H1 (cell line): ENCODE data around the gene TUBGCP6. TPM values are rescaled to one million over a fixed set of nuclear protein-coding genes. Genes with fewer than 3 reads are reported as not detected.

Source experiments
- CTCF ChIA-PET: fragments of 300-600 bp; sonication (Branson Sonifier 250); formaldehyde crosslinking; loops from one replicate; lab custom pipeline; 2021; ENCODE audit not compliant: partially characterized antibody; lab: Charles Lee
- POLR2A ChIA-PET: fragments of 300-600 bp; sonication (Branson Sonifier 250); formaldehyde crosslinking; loops from one replicate; lab custom pipeline; 2021; ENCODE audit warnings: inconsistent platforms; ENCODE audit not compliant: partially characterized antibody; lab: Charles Lee
- DNase-seq, 2 experiments: peaks; one replicate each; pipeline versions ENCODE4 v3.0.0 to v3.0.0-alpha.2; 2010 to 2022; ENCODE audit warnings: low spot score in 2 of 2, low read depth in 1 of 2, mixed read lengths in 1 of 2
- FAIRE-seq: peaks from 2 replicates; lab custom pipeline; 2011; peaks lifted over from hg19 to GRCh38; lab: Jason Lieb, UNC
- H2AFZ ChIP-seq: 2 replicates; pipeline ENCODE4 v1.8.1; 2012; ENCODE audit warnings: low read length, inconsistent platforms
- H2AK5ac ChIP-seq: 2 replicates; pipeline ENCODE4 v1.6.1; 2013; ENCODE audit warnings: low read depth, low read length
- H2BK120ac ChIP-seq: replicated peaks from 2 replicates; pipeline ENCODE3; 2013; ENCODE audit warnings: low read depth, low read length, inconsistent platforms
- H2BK12ac ChIP-seq: 2 replicates; pipeline ENCODE4 v1.6.1; 2013; ENCODE audit warnings: low read depth, low read length
- H2BK15ac ChIP-seq: 2 replicates; pipeline ENCODE4 v1.6.1; 2013; ENCODE audit warnings: low read length
- H2BK20ac ChIP-seq: 2 replicates; pipeline ENCODE4 v1.6.1; 2013; ENCODE audit warnings: low read length
- H2BK5ac ChIP-seq: 2 replicates; pipeline ENCODE4 v1.6.1; 2013; ENCODE audit warnings: low read depth, low read length
- H3K14ac ChIP-seq: 2 replicates; pipeline ENCODE4 v1.6.1; 2013; ENCODE audit warnings: inconsistent platforms; ENCODE audit not compliant: insufficient read length
- H3K18ac ChIP-seq: 2 replicates; pipeline ENCODE4 v1.6.1; 2013; ENCODE audit warnings: low read length; ENCODE audit errors: extremely low read depth
- H3K23ac ChIP-seq: 2 replicates; pipeline ENCODE4 v1.6.1; 2013; ENCODE audit warnings: inconsistent platforms; ENCODE audit not compliant: insufficient read length
- H3K23me2 ChIP-seq: 2 replicates; pipeline ENCODE4 v1.6.1; 2013; ENCODE audit warnings: low read depth, low read length
- H3K27ac ChIP-seq: 2 replicates; pipeline ENCODE4 v1.6.1; 2011; ENCODE audit warnings: low read depth, low read length, inconsistent platforms
- H3K27me3 ChIP-seq, 4 experiments: replicated peaks in 1 of 4; 1 replicate in 1 of 4; 2 replicates in 3 of 4; pipeline versions ENCODE4 v1.6.1 to v1.8.1; 2011 to 2013; ENCODE audit warnings: low read length in 3 of 4, mild to moderate bottlenecking in 3 of 4, inconsistent platforms in 2 of 4, mixed read lengths in 2 of 4, moderate library complexity in 1 of 4; ENCODE audit not compliant: control insufficient read depth in 3 of 4, insufficient read depth in 3 of 4; ENCODE audit errors: extremely low read depth in 1 of 4
- H3K36me3 ChIP-seq, 4 experiments: 2 replicates each; pipeline versions ENCODE4 v1.6.1 to v1.8.1; 2011 to 2013; ENCODE audit warnings: mild to moderate bottlenecking in 4 of 4, low read length in 3 of 4, moderate library complexity in 2 of 4, control low read depth in 1 of 4, inconsistent platforms in 1 of 4; ENCODE audit not compliant: insufficient read depth in 4 of 4, control insufficient read depth in 2 of 4
- H3K4ac ChIP-seq: replicated peaks from 2 replicates; pipeline ENCODE3; 2013; ENCODE audit warnings: low read length, low read depth, mixed read lengths, inconsistent platforms; ENCODE audit not compliant: insufficient read length
- H3K4me1 ChIP-seq, 4 experiments: replicated peaks in 1 of 4; 1 replicate in 1 of 4; 2 replicates in 3 of 4; pipeline versions ENCODE4 v1.6.1 to v1.8.1; 2011 to 2013; ENCODE audit warnings: low read length in 3 of 4, inconsistent platforms in 2 of 4, mixed read lengths in 1 of 4; ENCODE audit not compliant: insufficient read depth in 4 of 4, control insufficient read depth in 3 of 4
- H3K4me2 ChIP-seq, 2 experiments: 2 replicates each; pipeline versions ENCODE4 v1.6.1 to v1.8.1; 2011 to 2013; ENCODE audit warnings: low read depth in 2 of 2, low read length in 2 of 2, control low read depth in 1 of 2, inconsistent platforms in 1 of 2, mild to moderate bottlenecking in 1 of 2; ENCODE audit not compliant: insufficient read depth in 1 of 2
- H3K4me3 ChIP-seq, 4 experiments: fragments of 200-600, 300-600 bp in 1 of 4; sonication (generic), shearing (Covaris generic), sonication (Bioruptor Twin) in 1 of 4; 2 replicates each; pipeline versions ENCODE4 v1.5.1 to v1.8.1; 2011 to 2016; ENCODE audit warnings: low read length in 4 of 4, low read depth in 3 of 4, control low read depth in 2 of 4, inconsistent platforms in 2 of 4, mild to moderate bottlenecking in 2 of 4, mixed read lengths in 1 of 4, moderate library complexity in 1 of 4; ENCODE audit not compliant: insufficient read depth in 2 of 4; ENCODE audit errors: extremely low read depth in 1 of 4
- H3K56ac ChIP-seq: replicated peaks from 2 replicates; pipeline ENCODE3; 2013; ENCODE audit warnings: low read depth, mild to moderate bottlenecking, mixed read lengths, low read length, inconsistent platforms; ENCODE audit not compliant: insufficient read length
- H3K79me1 ChIP-seq: 2 replicates; pipeline ENCODE4 v1.6.1; 2013; ENCODE audit warnings: low read depth, low read length, control low read depth
- H3K79me2 ChIP-seq, 2 experiments: 2 replicates each; pipeline versions ENCODE4 v1.6.1 to v1.8.1; 2012 to 2013; ENCODE audit warnings: low read length in 2 of 2, mild to moderate bottlenecking in 2 of 2, inconsistent platforms in 1 of 2; ENCODE audit not compliant: insufficient read depth in 2 of 2, control insufficient read depth in 1 of 2
- H3K9ac ChIP-seq, 4 experiments: replicated peaks in 1 of 4; 1 replicate in 1 of 4; 2 replicates in 3 of 4; pipeline versions ENCODE4 v1.6.1 to v1.8.1; 2011 to 2013; ENCODE audit warnings: low read depth in 3 of 4, low read length in 3 of 4, control low read depth in 2 of 4, mild to moderate bottlenecking in 2 of 4, moderate library complexity in 2 of 4, inconsistent platforms in 1 of 4; ENCODE audit errors: extremely low read depth in 1 of 4
- H3K9me3 ChIP-seq, 2 experiments: 2 replicates each; pipeline versions ENCODE4 v1.6.1 to v1.8.1; 2012 to 2013; ENCODE audit warnings: mild to moderate bottlenecking in 2 of 2, moderate library complexity in 2 of 2, control low read depth in 1 of 2, inconsistent platforms in 1 of 2, low read depth in 1 of 2, low read length in 1 of 2, mixed read lengths in 1 of 2; ENCODE audit not compliant: insufficient read depth in 2 of 2
- H4K20me1 ChIP-seq, 2 experiments: replicated peaks in 1 of 2; 2 replicates each; pipeline versions ENCODE3 to v1.8.1; 2011 to 2013; ENCODE audit warnings: inconsistent platforms in 2 of 2, low read length in 2 of 2, mild to moderate bottlenecking in 1 of 2; ENCODE audit not compliant: insufficient read depth in 2 of 2, control insufficient read depth in 1 of 2
- H4K5ac ChIP-seq: 2 replicates; pipeline ENCODE4 v1.6.1; 2013; ENCODE audit warnings: low read length, low read depth, mixed read lengths, inconsistent platforms; ENCODE audit not compliant: insufficient read length
- H4K8ac ChIP-seq: 2 replicates; pipeline ENCODE4 v1.8.0; 2013; ENCODE audit warnings: mild to moderate bottlenecking, moderate library complexity, low read length, inconsistent platforms; ENCODE audit not compliant: insufficient read depth; ENCODE audit errors: extremely low read depth
- H4K91ac ChIP-seq: replicated peaks from 2 replicates; pipeline ENCODE3; 2013; ENCODE audit warnings: low read length, mixed read lengths, inconsistent platforms; ENCODE audit not compliant: insufficient read length
- CBX5 ChIP-seq: fragments of 300-800, 300-1000 bp; sonication (generic); IDR thresholded peaks from 2 replicates; pipeline ENCODE4 v1.7.1; 2016; ENCODE audit warnings: antibody characterized with exemption, low read length, low read depth
- CREB1 ChIP-seq: IDR thresholded peaks from 2 replicates; pipeline ENCODE4 v1.6.1; 2012; ENCODE audit warnings: inconsistent platforms
- CTBP2 ChIP-seq: IDR thresholded peaks from 2 replicates; pipeline ENCODE4 v1.7.0; 2011; ENCODE audit warnings: borderline replicate concordance, mild to moderate bottlenecking, moderate library complexity, mixed read lengths, low read length; ENCODE audit not compliant: insufficient read depth, insufficient read length
- PHF8 ChIP-seq: fragments of 200-600 bp; sonication (generic); conservative IDR thresholded peaks from 2 replicates; pipeline ENCODE4 v1.7.1; 2012; ENCODE audit warnings: low read depth, mild to moderate bottlenecking, inconsistent platforms, low read length, moderate library complexity
- POLR2A ChIP-seq, 2 experiments: IDR thresholded peaks; 1 replicate in 1 of 2; 2 replicates in 1 of 2; pipeline ENCODE4 v1.6.1; 2011; ENCODE audit warnings: low read depth in 2 of 2, low read length in 2 of 2, mild to moderate bottlenecking in 2 of 2; ENCODE audit errors: control extremely low read depth in 1 of 2
- POU5F1 ChIP-seq: IDR thresholded peaks from 2 replicates; pipeline ENCODE4 v1.6.1; 2011; ENCODE audit warnings: low read depth, mild to moderate bottlenecking, low read length, moderate library complexity
- SP1 ChIP-seq: IDR thresholded peaks from 2 replicates; pipeline ENCODE4 v1.6.1; 2011; ENCODE audit warnings: low read depth, low read length
- SP2 ChIP-seq: IDR thresholded peaks from 2 replicates; pipeline ENCODE4 v1.6.1; 2012; ENCODE audit warnings: mild to moderate bottlenecking, low read length, inconsistent platforms
- TAF1 ChIP-seq: IDR thresholded peaks from 2 replicates; pipeline ENCODE4 v1.6.1; 2011; ENCODE audit warnings: mild to moderate bottlenecking, low read depth, low read length
- WGBS, 2 experiments: shearing (Covaris generic) in 1 of 2; methylation state at CpG; one replicate each; pipeline versions ENCODE4 v1.1.6 to v1.1.7; 2013 to 2015; ENCODE audit warnings: low lambda C conversion rate in 2 of 2, mixed read lengths in 2 of 2, inconsistent platforms in 1 of 2, low coverage in 1 of 2, missing lambda C conversion rate in 1 of 2; ENCODE audit not compliant: insufficient replicate concordance in 2 of 2, insufficient coverage in 1 of 2, insufficient read length in 1 of 2; ENCODE audit errors: extremely low coverage in 1 of 2, missing lambda C conversion rate in 1 of 2; 5-methylcytosine and 5-hydroxymethylcytosine counted together
- polyA plus RNA-seq, 7 experiments: library from polyadenylated mRNA; depleted of rRNA in 3 of 7; stranded (reverse) in 5 of 7; unstranded in 2 of 7; fragments of >200 nt in 5 of 7; fragments of 200-250 nt in 2 of 7; gene quantifications; 1 replicate in 5 of 7; 2 replicates in 1 of 7; 4 replicates in 1 of 7; pipeline versions ENCODE4 v1.2.1 to v1.2.3, GENCODE V29; 2011 to 2013; ENCODE audit warnings: missing spikeins in 2 of 7, mixed read lengths in 2 of 7
- total RNA-seq: library from RNA; stranded (reverse); fragmentation: NEBNext Ultra II Directional; extraction: Animal tissue kit (Norgen Biotek cat#: 25700); gene quantifications from 2 replicates; pipeline ENCODE4 v1.2.1, GENCODE V29; 2021
- TF ChIP-seq, protein P1 (sequence below): IDR thresholded peaks from 2 replicates; pipeline ENCODE4 v1.6.1; 2012; ENCODE audit warnings: low read length, inconsistent platforms

The TUBGCP6 gene
- total and polyA plus RNA-seq, 2 of the 8 experiments (the other 6 are each of a cell fraction or from before 2014, with no cell fraction given): 24.2 to 24.7 TPM

DNA sequence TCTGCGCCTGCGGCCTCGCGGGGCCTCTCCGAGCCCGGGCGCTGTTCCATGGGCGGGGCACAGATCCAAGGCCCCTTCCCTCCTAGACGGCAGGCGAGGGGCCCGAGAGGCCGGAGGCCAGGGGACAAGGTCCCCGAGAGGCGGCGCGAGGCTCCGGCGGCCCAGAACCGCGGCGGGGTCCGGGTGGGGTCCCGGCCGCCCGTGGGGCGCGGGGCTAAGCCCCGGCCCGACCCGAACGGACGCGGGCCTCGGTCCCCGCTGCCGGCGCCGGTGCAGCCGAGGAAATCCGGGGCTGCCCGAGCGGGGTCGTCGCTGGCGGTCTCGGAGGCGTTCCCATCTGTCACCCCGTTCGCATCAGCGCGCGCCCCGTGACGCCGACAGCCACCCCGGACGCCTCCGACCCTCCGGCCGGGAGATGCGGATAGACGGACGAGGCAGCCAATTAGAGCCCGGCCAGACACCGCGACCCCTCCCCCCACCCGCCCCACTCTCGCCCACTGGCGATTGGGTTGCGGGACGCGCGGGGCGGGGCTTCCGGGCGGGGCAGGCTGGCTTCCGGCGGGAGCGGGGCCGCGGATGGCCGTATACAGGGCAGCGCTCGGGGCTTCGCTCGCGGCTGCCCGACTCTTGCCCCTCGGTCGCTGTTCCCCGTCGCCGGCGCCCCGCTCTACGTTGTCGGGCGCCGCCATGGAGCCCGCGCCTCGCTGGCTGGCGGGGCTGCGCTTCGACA lies 44.2 kb downstream of the TUBGCP6 start, which contains the start of gene SELENOO:
TSS of gene SELENOO (plus strand) at position 551 of the 730 bp plus-strand sequence. CDS start at position 577, 26 bp downstream.
- peaks cover 0 to 7% (median 5%) of the 10 kb centered on the region in 4 experiments; a peak in 6 of 7 replicates for H3K4me1 ChIP-seq
- H2BK12ac ChIP-seq: no peak within 1 kb of the TSS
- no peak within 1 kb of the TSS for H2AK5ac ChIP-seq
- CTCF ChIA-PET: interaction anchor here (0.6 to 0.9 kb wide), 2 partner anchors 23 to 345 kb away, joined by 3 read pairs; partner anchors contain the start of gene KLHDC7B
- peak within 1 kb of the TSS; percentile 41 to 69 (median 64) for H3K4me3 ChIP-seq
- peaks cover 13% of the 10 kb centered on the region; the same call in 1 of the 2 replicates for H3K23me2 ChIP-seq
- peaks cover 0 to 16% of the 10 kb centered on the region in 2 experiments for H4K20me1 ChIP-seq
- POLR2A ChIA-PET: interaction anchor here (1.5 kb wide), 1 partner anchor 44 kb away, joined by 5 read pairs; the partner anchor contains the start of gene TUBGCP6
- H2BK20ac ChIP-seq: no peak within 1 kb of the TSS
- WGBS, 2 experiments: 1% methylated on average over 34 of the region's 105 CpGs; no CpG with 5 or more reads in 1 of the 2 experiments
- no peak for FAIRE-seq
- H3K36me3 ChIP-seq: peaks cover 2 to 24% (median 8%) of the 10 kb centered on the region in 4 experiments; a peak in 6 of 8 replicates
- peak; percentile 47 to 85 for DNase-seq
- no peak within 1 kb of the TSS for H3K27ac ChIP-seq
- H4K5ac ChIP-seq: no peak within 1 kb of the TSS
- H3K18ac ChIP-seq: peak within 1 kb of the TSS; percentile 83
- no peaks in the 10 kb centered on the region for H3K27me3 ChIP-seq
- peaks cover 0 to 11% of the 10 kb centered on the region in 2 experiments; a peak in 1 of 4 replicates for H3K79me2 ChIP-seq
- peak within 1 kb of the TSS; percentile 84 to 98 for H3K4me2 ChIP-seq
- H2BK15ac ChIP-seq: no peak within 1 kb of the TSS
- no peak within 1 kb of the TSS for H3K14ac ChIP-seq
- H3K23ac ChIP-seq: no peak within 1 kb of the TSS
- no peak within 1 kb of the TSS for H2BK120ac ChIP-seq
- H3K79me1 ChIP-seq: no peaks in the 10 kb centered on the region; the same call in 1 of the 2 replicates
- H4K8ac ChIP-seq: peak within 1 kb of the TSS; percentile 63
- no peaks in the 10 kb centered on the region for H3K9me3 ChIP-seq
- H2BK5ac ChIP-seq: peak within 1 kb of the TSS; percentile 24; the same call in 1 of the 2 replicates
- H3K4ac ChIP-seq: peak within 1 kb of the TSS; percentile 21
- peak within 1 kb of the TSS; percentile 34 to 93 (median 63) for H3K9ac ChIP-seq
- no peak within 1 kb of the TSS for H4K91ac ChIP-seq
- peak within 1 kb of the TSS; percentile 36; the same call in 1 of the 2 replicates for H2AFZ ChIP-seq
- H3K56ac ChIP-seq: peak within 1 kb of the TSS; percentile 5
- TF ChIP-seq TAF1 (peak; percentile 51), SP2 (peak; percentile 37; the same call in 1 of the 2 replicates), CTBP2 (no peak), PHF8 (peak; percentile 78), CREB1 (peak; percentile 50), SP1 (0 out of 2 replicates have a peak, but pooled peaks have one; percentile 27), POLR2A (IDR thresholded peaks at IDR 0.05; ENCODE audit: control extremely low read depth in 1 of 2, low read depth in 2 of 2, low read length in 2 of 2) (peak in 1 of 2 experiments; percentile 48; a peak in 1 of 3 replicates), POU5F1 (no peak), CBX5 (no peak)
- TF ChIP-seq, protein P1, sequence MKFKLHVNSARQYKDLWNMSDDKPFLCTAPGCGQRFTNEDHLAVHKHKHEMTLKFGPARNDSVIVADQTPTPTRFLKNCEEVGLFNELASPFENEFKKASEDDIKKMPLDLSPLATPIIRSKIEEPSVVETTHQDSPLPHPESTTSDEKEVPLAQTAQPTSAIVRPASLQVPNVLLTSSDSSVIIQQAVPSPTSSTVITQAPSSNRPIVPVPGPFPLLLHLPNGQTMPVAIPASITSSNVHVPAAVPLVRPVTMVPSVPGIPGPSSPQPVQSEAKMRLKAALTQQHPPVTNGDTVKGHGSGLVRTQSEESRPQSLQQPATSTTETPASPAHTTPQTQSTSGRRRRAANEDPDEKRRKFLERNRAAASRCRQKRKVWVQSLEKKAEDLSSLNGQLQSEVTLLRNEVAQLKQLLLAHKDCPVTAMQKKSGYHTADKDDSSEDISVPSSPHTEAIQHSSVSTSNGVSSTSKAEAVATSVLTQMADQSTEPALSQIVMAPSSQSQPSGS: no peak
